HUDEP-2 (cell line): Measurements from ENCODE around the gene RNFT2.

ENCODE experiments used
- DNase-seq, 76 experiments: peaks; one replicate each; lab custom pipeline; 2025; ENCODE audit not compliant: unreplicated experiment in 76 of 76; lab: John Stamatoyannopoulos, UW

Gene RNFT2

GRCh38 chr12:116737774-116738657 lies at the start of gene RNFT2, which contains the start of gene SPRING1:
RNFT2 (plus strand) TSS chr12:116738315; CDS start chr12:116740498, 2,183 bp downstream.
SPRING1 (minus strand) TSS chr12:116738069; CDS start chr12:116737900, 169 bp downstream.
- DNase-seq, result peak in 75 of 76 experiments; percentile 58 to 99 (median 97)

DNA sequence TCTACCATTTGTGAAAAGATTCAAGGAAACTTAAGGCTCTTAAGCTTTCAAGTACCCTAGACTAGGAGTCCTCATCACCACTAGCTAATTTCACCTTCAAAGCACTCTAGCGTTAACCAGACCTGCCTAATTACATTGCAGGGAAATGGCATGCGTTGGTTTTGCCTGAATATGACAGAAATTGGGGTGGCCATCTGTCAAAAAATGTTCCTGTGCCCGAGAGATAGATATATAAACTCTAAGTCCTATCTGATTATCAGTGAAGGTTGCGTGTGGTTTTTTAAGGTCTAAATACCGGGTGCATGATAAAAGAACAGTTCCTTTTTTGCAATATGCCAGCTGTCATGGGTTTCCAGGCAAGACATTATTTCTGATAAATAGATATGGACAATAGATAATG lies 48.6 kb upstream of the RNFT2 start:
- peak in 2 of 76 experiments; percentile 2 to 28 for DNase-seq

DNA sequence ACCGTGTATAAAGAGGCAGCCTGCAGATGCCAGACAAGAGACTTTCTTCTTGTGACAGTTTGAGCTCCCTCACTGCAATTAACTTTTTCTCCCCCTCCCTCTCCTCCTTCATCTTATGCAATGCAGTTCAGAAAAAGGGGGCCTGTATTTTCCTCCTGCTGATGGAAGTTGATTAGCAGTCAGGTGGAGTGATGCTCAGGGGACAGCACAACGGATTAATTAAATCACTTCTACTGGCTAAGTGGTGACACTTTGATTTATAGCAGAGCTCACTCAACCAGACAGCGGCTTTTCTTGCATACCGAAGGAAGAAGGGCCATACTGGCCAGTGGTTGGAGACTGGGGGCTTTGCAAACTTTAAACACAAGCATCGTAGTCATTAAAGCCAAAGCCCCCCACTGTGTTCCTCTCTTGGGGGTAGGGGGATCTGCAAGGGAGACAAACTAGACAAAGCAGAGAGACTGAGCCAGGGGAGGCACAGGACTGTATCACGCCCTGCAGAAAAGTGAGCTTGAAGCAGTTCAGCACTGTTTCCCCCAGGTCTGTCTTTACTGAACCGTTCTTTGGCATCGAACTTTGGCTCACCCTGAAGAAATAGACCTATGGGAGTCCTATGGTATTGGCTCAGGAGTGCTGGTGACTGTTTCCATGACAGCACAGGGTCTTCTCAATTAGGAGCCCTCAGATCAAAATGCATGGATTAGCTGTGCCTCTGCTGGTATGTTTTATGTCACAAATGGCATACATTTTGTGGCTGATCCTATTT lies 48.0 kb upstream of the RNFT2 start:
- no peak for DNase-seq

GRCh38 chr12:116691205-116691604 lies 46.9 kb upstream of the RNFT2 start:
- DNase-seq, result no peak

DNA sequence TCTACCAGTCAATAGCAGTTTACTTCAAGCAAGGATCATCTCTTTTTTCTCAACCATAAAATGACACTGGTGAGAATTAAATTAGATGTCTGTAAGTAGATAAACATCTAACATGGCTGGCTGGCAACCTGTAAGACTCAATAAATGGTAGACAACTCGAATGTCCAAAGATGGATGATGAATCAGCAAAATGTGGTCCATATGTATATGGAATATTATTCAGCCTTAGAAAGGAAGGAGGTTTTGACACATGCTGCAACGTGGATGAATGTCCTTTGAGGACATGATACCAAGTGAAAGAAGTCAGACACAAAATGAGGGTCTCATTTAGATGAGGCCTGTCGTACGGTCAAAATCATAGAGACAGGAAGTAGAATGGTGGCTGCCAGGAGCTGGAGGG lies 46.5 kb upstream of the RNFT2 start:
- DNase-seq, result no peak

GRCh38 chr12:116692605-116693004 lies 45.5 kb upstream of the RNFT2 start:
- DNase-seq, result no peak

- DNase-seq, result peak in 1 of 76 experiments; percentile 5
These were observed 44.6 kb upstream of the RNFT2 start for GRCh38 chr12:116693286-116694227.

- DNase-seq, result no peak
These were observed 43.3 kb upstream of the RNFT2 start for GRCh38 chr12:116694653-116695463.

GRCh38 chr12:116695464-116695725 lies 42.7 kb upstream of the RNFT2 start:
- DNase-seq, result no peak

- peak in 17 of 76 experiments; percentile 4 to 29 (median 14) for DNase-seq
These were observed 40.8 kb upstream of the RNFT2 start for GRCh38 chr12:116697305-116697704.

DNA sequence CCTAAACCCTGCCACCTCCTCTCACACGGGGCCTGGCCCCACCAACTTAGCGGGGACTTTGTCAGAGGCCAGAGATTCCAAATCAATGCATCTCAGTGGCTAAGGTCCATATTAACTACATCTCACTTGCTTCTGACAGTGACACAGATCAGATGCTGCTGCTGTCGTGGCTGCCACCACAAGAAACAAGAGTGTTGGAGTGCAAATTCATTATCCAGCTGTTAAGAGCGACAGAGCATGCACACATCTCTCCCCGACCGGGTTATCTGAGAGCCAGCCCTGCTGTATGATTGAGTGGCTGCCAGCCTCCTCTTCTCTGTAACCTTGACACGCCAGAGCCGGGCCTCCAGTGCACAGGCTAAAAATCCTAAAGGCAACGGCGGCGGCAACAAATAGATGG lies 40.4 kb upstream of the RNFT2 start:
- no peak for DNase-seq

- DNase-seq, result no peak
These were observed 40.0 kb upstream of the RNFT2 start for GRCh38 chr12:116698116-116698515.

- no peak for DNase-seq
These were observed 39.5 kb upstream of the RNFT2 start for GRCh38 chr12:116698554-116699075.

GRCh38 chr12:116700066-116700465 lies 38.0 kb upstream of the RNFT2 start:
- no peak for DNase-seq

GRCh38 chr12:116701432-116701831 lies 36.7 kb upstream of the RNFT2 start:
- DNase-seq, result no peak

- peak in 54 of 76 experiments; percentile 3 to 66 (median 24) for DNase-seq
These were observed 34.8 kb upstream of the RNFT2 start for GRCh38 chr12:116703214-116703795.

DNA sequence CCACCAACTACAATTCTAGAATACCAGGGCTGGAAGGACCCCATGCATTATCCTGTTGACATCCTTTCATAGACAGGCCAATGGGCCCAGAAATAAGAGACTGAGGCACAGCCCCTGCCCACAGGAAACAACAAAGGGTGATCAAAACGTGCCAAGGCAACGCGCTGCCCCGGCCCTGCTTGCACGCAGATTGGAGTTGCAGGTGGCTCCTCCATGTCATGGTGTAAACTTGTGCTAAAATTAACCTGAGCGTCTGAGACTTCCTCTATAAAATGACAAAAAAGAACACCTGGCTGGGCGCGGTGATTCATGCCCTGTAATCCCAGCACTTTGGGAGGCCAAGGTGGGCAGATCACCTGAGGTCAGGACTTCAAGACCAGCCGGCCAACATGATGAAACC lies 30.4 kb upstream of the RNFT2 start:
- DNase-seq, result no peak

DNA sequence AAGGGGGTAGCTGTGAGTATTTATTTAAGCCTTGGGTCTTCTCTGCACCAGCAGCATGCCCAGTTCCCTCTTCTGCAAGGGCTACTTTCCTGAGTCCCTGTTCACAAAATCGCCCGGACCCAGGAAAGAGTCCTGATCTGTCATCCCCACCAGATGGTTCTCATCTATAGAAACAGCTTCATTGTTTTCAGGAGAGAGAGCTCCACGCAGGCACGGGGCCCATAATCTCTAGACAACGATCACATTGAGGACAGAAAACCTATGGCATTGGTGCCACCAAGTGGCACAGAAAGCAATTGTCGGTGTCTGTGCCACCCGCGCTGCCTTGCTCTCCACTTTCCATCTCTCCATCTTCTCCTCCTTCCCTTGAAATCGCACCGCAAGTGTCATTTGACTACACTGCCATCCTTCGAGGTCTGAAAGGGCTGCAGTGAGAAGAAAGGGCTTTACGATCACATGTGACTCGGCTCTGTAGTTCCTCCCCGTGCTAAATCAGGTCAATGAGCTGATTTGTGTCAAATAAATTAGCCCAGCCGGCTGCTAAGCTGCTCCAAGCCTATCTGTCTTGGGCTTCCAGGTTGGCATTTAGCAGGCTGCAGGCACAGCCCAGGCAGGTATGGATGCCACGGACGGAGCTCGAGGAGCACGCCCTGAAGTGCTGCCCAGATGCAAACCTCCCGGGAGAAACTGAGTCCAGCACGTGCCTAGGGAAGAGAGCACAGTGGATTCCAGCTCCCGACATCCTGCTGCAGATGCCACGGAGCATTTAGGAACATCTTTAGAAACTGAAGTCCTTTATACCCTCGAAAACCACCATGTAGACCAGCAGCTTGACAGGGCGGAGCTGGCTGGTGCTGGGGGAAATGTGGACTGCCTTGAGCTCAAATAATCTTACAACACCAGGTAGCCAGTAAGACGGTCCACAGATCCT lies 29.0 kb upstream of the RNFT2 start:
- peak in 44 of 76 experiments; percentile 3 to 53 (median 24) for DNase-seq
